ENCODE data around the gene BTBD16.

BTBD16 gene

DNA sequence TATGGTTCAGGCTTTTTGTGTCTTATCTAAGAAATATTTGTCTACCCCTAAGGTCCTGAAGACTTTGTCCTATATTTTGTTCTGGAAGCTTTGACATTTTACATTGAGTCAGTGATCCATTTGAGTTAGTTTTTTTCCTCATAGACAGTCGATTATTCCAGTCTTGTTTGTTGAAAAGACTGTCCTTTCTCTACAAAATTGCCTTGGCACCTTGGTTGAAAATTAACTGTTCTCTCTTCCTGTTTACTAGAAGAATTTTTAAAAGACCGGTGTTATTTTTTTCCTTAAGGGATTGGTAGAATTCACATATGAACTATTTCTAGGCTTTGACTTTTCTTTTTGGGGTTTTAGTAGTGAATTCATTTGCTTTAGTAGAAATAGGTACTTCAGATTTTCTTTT lies 115.4 kb downstream of the BTBD16 start:
- DNase-seq (ENCODE audit: extremely low spot score) = no peak
- ChIA-PET POLR2A (no interaction called here), CTCF (no interaction called here)
- TF ChIP-seq HDGF (IDR thresholded peaks at IDR 0.05; ENCODE audit: borderline replicate concordance) (no peak), NFRKB (IDR thresholded peaks at IDR 0.05) (no peak), CTBP1 (IDR thresholded peaks at IDR 0.05; ENCODE audit: borderline replicate concordance) (no peak), BHLHE40 (IDR thresholded peaks at IDR 0.05; ENCODE audit: borderline replicate concordance) (no peak), L3MBTL2 (conservative IDR thresholded peaks at IDR 0.05) (no peak), FOXK2 (IDR thresholded peaks at IDR 0.05) (no peak), ARNT (IDR thresholded peaks at IDR 0.05) (no peak)
- TF ChIP-seq, protein P1, sequence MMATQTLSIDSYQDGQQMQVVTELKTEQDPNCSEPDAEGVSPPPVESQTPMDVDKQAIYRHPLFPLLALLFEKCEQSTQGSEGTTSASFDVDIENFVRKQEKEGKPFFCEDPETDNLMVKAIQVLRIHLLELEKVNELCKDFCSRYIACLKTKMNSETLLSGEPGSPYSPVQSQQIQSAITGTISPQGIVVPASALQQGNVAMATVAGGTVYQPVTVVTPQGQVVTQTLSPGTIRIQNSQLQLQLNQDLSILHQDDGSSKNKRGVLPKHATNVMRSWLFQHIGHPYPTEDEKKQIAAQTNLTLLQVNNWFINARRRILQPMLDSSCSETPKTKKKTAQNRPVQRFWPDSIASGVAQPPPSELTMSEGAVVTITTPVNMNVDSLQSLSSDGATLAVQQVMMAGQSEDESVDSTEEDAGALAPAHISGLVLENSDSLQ (IDR thresholded peaks at IDR 0.05) = no peak

DNA sequence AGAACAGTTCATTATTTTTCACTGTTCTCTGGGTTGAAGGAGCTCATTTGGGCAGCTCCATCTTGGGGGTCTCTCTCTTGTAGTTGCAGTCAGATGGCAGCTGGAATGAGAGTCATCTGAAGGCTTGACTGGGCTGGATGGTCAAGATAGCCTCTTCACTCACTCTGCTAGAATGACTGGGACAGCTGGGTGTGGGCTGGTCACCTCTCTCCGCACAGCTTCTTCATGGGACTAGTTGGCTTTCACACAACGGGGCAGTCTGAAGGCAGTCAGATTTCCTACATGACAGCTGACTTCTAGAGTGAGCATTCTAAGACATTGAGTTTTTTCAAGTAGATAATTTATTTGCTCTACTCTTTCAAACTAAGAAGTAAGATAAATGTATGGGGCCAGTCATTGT lies 116.5 kb downstream of the BTBD16 start:
- no peak for DNase-seq (ENCODE audit: extremely low spot score)
- TF ChIP-seq ELF4 (IDR thresholded peaks at IDR 0.05) (no peak), L3MBTL2 (conservative IDR thresholded peaks at IDR 0.05) (no peak), FOXA1 (IDR thresholded peaks at IDR 0.05) (no peak), HDGF (IDR thresholded peaks at IDR 0.05; ENCODE audit: borderline replicate concordance) (no peak), FOXM1 (IDR thresholded peaks at IDR 0.05; ENCODE audit: borderline replicate concordance) (no peak), FOXK2 (IDR thresholded peaks at IDR 0.05) (no peak), SUZ12 (IDR thresholded peaks at IDR 0.05) (no peak), NFRKB (IDR thresholded peaks at IDR 0.05) (no peak), TARDBP (IDR thresholded peaks at IDR 0.05) (no peak), SP1 (IDR thresholded peaks at IDR 0.05) (no peak), ZNF384 (IDR thresholded peaks at IDR 0.05) (no peak), ARNT (IDR thresholded peaks at IDR 0.05) (no peak), BHLHE40 (IDR thresholded peaks at IDR 0.05; ENCODE audit: borderline replicate concordance) (no peak)
- TF ChIP-seq, protein P1 (IDR thresholded peaks at IDR 0.05) = no peak
- ChIA-PET CTCF (no interaction called here), POLR2A (no interaction called here)

All from HEK293T (cell line).